Endothelial cell of umbilical vein (primary cell): ENCODE measurements around the gene MMP11. TPM values are rescaled to one million over a fixed set of nuclear protein-coding genes. Genes with fewer than 3 reads are reported as not detected.

Experiments
- BruUV-seq: library from RNA; stranded (reverse); fragments of 400-500 nt; replicated peaks from 2 replicates; lab custom pipeline; 2021; lab: Mats Ljungman, UMichigan
- CTCF ChIA-PET: fragments of 300-600, 350-600 bp; sonication (Branson Sonifier 250); formaldehyde crosslinking; loops from one replicate; lab custom pipeline; 2021; ENCODE audit warnings: antibody characterized with exemption, inconsistent platforms; lab: Charles Lee
- POLR2A ChIA-PET: fragments of 300-600, 350-600 bp; sonication (Branson Sonifier 250); formaldehyde crosslinking; loops from one replicate; lab custom pipeline; 2021; ENCODE audit warnings: antibody characterized with exemption, inconsistent platforms; lab: Charles Lee
- DNase-seq: peaks from one replicate; pipeline ENCODE4 v3.0.0-alpha.2; 2011; ENCODE audit warnings: low read depth, low spot score
- FAIRE-seq: peaks from 2 replicates; lab custom pipeline; 2011; peaks lifted over from hg19 to GRCh38; lab: Jason Lieb, UNC
- H2AFZ ChIP-seq: 2 replicates; pipeline ENCODE4 v1.6.0; 2012; ENCODE audit warnings: low read depth, low read length, control low read depth, inconsistent platforms
- H3K27ac ChIP-seq: 2 replicates; pipeline ENCODE4 v1.5.1; 2011; ENCODE audit warnings: low read depth, mild to moderate bottlenecking, control low read depth, low read length, moderate library complexity; ENCODE audit not compliant: insufficient read depth
- H3K27me3 ChIP-seq, 2 experiments: 2 replicates each; pipeline versions ENCODE4 v1.6.0 to v1.6.1; 2011; ENCODE audit warnings: low read length in 2 of 2, mixed read lengths in 1 of 2; ENCODE audit not compliant: control insufficient read depth in 2 of 2, insufficient read depth in 2 of 2
- H3K36me3 ChIP-seq, 2 experiments: 2 replicates in 1 of 2; 3 replicates in 1 of 2; pipeline ENCODE4 v1.5.1; 2011; ENCODE audit warnings: low read length in 2 of 2, mild to moderate bottlenecking in 1 of 2, moderate library complexity in 1 of 2; ENCODE audit not compliant: control insufficient read depth in 2 of 2, insufficient read depth in 2 of 2; ENCODE audit errors: extremely low read depth in 1 of 2
- H3K4me1 ChIP-seq: 3 replicates; pipeline ENCODE4 v1.5.1; 2011; ENCODE audit warnings: mild to moderate bottlenecking, low read length; ENCODE audit not compliant: control insufficient read depth, insufficient read depth; ENCODE audit errors: extremely low read depth
- H3K4me2 ChIP-seq: 2 replicates; pipeline ENCODE4 v1.6.1; 2011; ENCODE audit warnings: low read length, control low read depth, mixed read lengths; ENCODE audit not compliant: insufficient read depth
- H3K4me3 ChIP-seq, 3 experiments: fragments of 200-600 bp in 1 of 3; sonication (generic), shearing (Covaris generic) in 1 of 3; replicated peaks in 1 of 3; 2 replicates each; pipeline ENCODE4 v1.5.1; 2011 to 2016; ENCODE audit warnings: control low read depth in 3 of 3, low read length in 3 of 3, mild to moderate bottlenecking in 2 of 3, inconsistent platforms in 1 of 3, low read depth in 1 of 3, moderate library complexity in 1 of 3; ENCODE audit not compliant: insufficient read depth in 1 of 3
- H3K79me2 ChIP-seq: 2 replicates; pipeline ENCODE4 v1.6.0; 2012; ENCODE audit warnings: low read length, inconsistent platforms; ENCODE audit not compliant: control insufficient read depth, insufficient read depth
- H3K9ac ChIP-seq: replicated peaks from 2 replicates; pipeline ENCODE3; 2011; ENCODE audit warnings: low read length, control low read depth; ENCODE audit not compliant: insufficient read depth; ENCODE audit errors: extremely low read depth
- H3K9me1 ChIP-seq: replicated peaks from 3 replicates; pipeline ENCODE4 v1.6.0; 2011; ENCODE audit warnings: mild to moderate bottlenecking, low read length; ENCODE audit not compliant: control insufficient read depth, insufficient read depth; ENCODE audit errors: extremely low read depth
- H3K9me3 ChIP-seq: replicated peaks from 2 replicates; pipeline ENCODE4 v1.5.1; 2012; ENCODE audit warnings: low read length, inconsistent platforms; ENCODE audit not compliant: control insufficient read depth, insufficient read depth
- H4K20me1 ChIP-seq: replicated peaks from 2 replicates; pipeline ENCODE3; 2011; ENCODE audit warnings: mild to moderate bottlenecking, low read length; ENCODE audit not compliant: control insufficient read depth, insufficient read depth; ENCODE audit errors: extremely low read depth
- EZH2 ChIP-seq: IDR thresholded peaks from 2 replicates; pipeline ENCODE4 v1.6.1; 2012; ENCODE audit warnings: borderline replicate concordance, low read depth, mild to moderate bottlenecking, moderate library complexity, low read length, inconsistent platforms; ENCODE audit not compliant: severe bottlenecking
- FOS ChIP-seq: IDR thresholded peaks from 2 replicates; pipeline ENCODE4 v1.6.1; 2011; ENCODE audit warnings: mild to moderate bottlenecking, low read length, moderate library complexity, borderline replicate concordance; ENCODE audit not compliant: insufficient read depth
- GATA2 ChIP-seq: IDR thresholded peaks from 2 replicates; pipeline ENCODE4 v1.7.0; 2011; ENCODE audit warnings: low read depth, mild to moderate bottlenecking, moderate library complexity, mixed read lengths, low read length; ENCODE audit not compliant: insufficient read length, insufficient read depth
- JUN ChIP-seq: IDR thresholded peaks from 2 replicates; pipeline ENCODE4 v1.6.1; 2011; ENCODE audit warnings: borderline replicate concordance, low read depth; ENCODE audit not compliant: insufficient read length, insufficient read depth
- MYC ChIP-seq: IDR thresholded peaks from one replicate; pipeline ENCODE4 v1.6.1; 2011; ENCODE audit warnings: mild to moderate bottlenecking, low read depth, low read length
- POLR2A ChIP-seq: IDR thresholded peaks from 2 replicates; pipeline ENCODE4 v1.6.1; 2012; ENCODE audit warnings: low read depth, mild to moderate bottlenecking, control low read depth, low read length
- POLR2AphosphoS5 ChIP-seq: IDR thresholded peaks from 2 replicates; pipeline ENCODE4 v1.6.1; 2012; ENCODE audit warnings: low read depth, mild to moderate bottlenecking, control low read depth, low read length, moderate library complexity; ENCODE audit not compliant: insufficient read depth
- dilution Hi-C: fragments of 300-500 bp; cut with MboI; formaldehyde crosslinking; loops from one replicate; pipeline ENCODE4 v1.15.0; 2019; ENCODE audit warnings: low sequenced_read_pairs; ENCODE audit not compliant: extremely low pct_ligation_motif_present
- intact Hi-C: fragments of 100-400 bp; cut with micrococcal nuclease; formaldehyde crosslinking; loops from one replicate; pipeline ENCODE4 v1.10.0; 2022
- polyA plus RNA-seq, 4 experiments: library from polyadenylated mRNA; depleted of rRNA in 3 of 4; stranded (reverse) in 3 of 4; unstranded in 1 of 4; fragments of >200 nt; gene quantifications; 2 replicates each; pipeline versions ENCODE4 v1.2.1 to v1.2.3, GENCODE V29; 2011 to 2012; ENCODE audit warnings: missing spikeins in 1 of 4
- total RNA-seq: library from RNA; stranded (reverse); gene quantifications from 2 replicates; pipeline ENCODE4 v1.2.3, GENCODE V29; 2021

MMP11 gene
- total and polyA plus RNA-seq, 2 donors (not counting 3 experiments of a cell fraction or from before 2014, with no cell fraction given), result 10.3 to 16.9 TPM

DNA sequence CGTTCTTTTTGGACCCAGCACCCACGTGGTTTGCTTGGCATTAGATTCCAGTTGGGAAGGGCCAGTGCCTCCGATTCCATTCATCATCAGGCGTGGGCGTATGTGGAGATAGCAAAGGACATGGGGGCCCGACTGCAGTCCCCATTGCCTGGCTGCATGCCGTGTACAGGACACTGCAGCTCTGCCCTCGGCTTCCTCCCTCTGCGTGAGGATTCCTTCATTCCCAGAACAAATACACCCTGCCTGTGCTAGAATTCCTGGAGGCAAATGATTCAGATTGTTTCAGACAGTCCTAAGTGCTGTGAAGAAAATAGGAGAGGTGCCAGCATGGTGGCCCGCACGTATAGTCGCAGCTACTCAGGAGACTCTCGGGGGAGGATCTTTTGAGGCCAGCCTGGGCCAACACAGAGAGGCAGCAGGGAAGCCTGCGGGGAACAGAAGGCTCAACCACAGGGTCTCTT, 50.7 kb downstream of the MMP11 start:
- no TSS peak for BruUV-seq
- TF ChIP-seq POLR2A, result no peak
- no peak for TF ChIP-seq POLR2AphosphoS5
- TF ChIP-seq FOS, result no peak
- TF ChIP-seq MYC, result no peak
- no peak for TF ChIP-seq EZH2
- TF ChIP-seq JUN, result no peak
- Histone ChIP-seq H3K4me3 (no peak overlapping the region), H3K4me1 (no peaks in the 10 kb centered on the region), H3K9me1 (no peaks in the 10 kb centered on the region), H3K79me2 (no peaks in the 10 kb centered on the region), H4K20me1 (no peaks in the 10 kb centered on the region), H3K36me3 (peaks cover 16 to 52% of the 10 kb centered on the region in 2 experiments), H3K9me3 (no peaks in the 10 kb centered on the region), H3K27ac (no peak overlapping the region), H3K27me3 (no peaks in the 10 kb centered on the region), H2AFZ (no peak overlapping the region), H3K4me2 (no peak overlapping the region), H3K9ac (no peak overlapping the region)
- no peak for FAIRE-seq
- DNase-seq, result no peak
- intact Hi-C loops, result no loop called here
- POLR2A ChIA-PET, result interaction anchor here (0.6 kb wide), 1 partner anchor 14 kb away, joined by 4 read pairs; no protein-coding TSS in a partner anchor
- dilution Hi-C loops, result no loop called here
- CTCF ChIA-PET, result interaction anchor here (0.9 kb wide), 1 partner anchor 11 kb away, joined by 3 read pairs; no protein-coding TSS in a partner anchor

DNA sequence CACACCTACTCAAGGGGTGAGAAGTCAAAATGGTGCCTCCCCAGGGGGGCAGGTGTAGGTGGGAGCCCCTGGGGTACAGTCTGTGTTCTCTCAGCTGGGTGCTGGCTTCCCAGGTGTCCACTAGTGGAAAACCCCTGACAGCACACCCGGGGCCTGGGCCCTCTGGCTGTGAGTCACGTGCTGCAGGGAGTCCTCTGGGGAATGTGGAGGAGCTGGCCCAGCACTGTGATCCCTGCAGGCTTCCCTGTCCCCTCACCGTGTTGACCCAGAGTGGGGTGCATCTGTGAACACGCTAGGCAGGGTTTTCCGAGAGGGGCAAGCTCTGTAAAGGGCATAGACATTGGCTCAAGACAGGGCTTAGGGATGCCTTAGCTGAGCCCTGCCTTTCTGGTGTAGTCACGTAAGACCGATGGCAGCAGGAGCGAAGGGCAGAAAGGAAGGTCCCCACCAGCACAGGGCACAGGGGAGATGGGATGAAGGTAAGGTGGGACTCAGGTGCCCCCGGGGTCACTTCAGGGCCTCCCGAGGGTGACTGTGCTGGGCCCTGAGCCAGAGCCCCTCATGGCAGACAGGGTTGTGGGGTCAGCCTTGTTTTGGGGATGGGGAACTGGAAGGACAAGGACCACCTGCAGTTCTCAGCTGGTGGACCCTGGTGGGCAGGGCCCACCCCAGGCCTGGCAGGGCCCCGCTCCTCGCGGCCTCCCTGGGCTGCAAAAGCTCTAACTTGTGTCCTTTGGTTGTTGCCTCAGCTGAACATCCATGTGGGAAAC, 52.0 kb downstream of the MMP11 start:
- CTCF ChIA-PET, result interaction anchor here (0.9 to 1.8 kb wide), 2 partner anchors 10 to 25 kb away, joined by 3 to 8 read pairs; no protein-coding TSS in a partner anchor
- dilution Hi-C loops, result no loop called here

More for the DNA sequence above, 52.0 kb downstream of the MMP11 start:
- no peak overlapping the region for H3K4me3 ChIP-seq
- BruUV-seq, result no TSS peak
- no peaks in the 10 kb centered on the region for H3K79me2 ChIP-seq
- no peak overlapping the region for H3K27ac ChIP-seq
- no peak overlapping the region for H3K4me2 ChIP-seq
- DNase-seq, result no peak
- no peak for FAIRE-seq
- H3K4me1 ChIP-seq, result no peaks in the 10 kb centered on the region
- H3K9ac ChIP-seq, result no peak overlapping the region
- H3K9me1 ChIP-seq, result no peaks in the 10 kb centered on the region
- no peak overlapping the region for H2AFZ ChIP-seq
- POLR2A ChIA-PET, result interaction anchor here (0.6 kb wide), 1 partner anchor 192 kb away, joined by 4 read pairs; the partner anchor contains the start of gene DRICH1
- intact Hi-C loops, result no loop called here
- H3K36me3 ChIP-seq, result peaks cover 16 to 59% of the 10 kb centered on the region in 2 experiments
- TF ChIP-seq GATA2, result no peak
- no peak for TF ChIP-seq FOS
- H4K20me1 ChIP-seq, result no peaks in the 10 kb centered on the region
- no peaks in the 10 kb centered on the region for H3K9me3 ChIP-seq
- H3K27me3 ChIP-seq, result no peaks in the 10 kb centered on the region
